Gastrocnemius medialis (tissue), 4 donors: ENCODE results near the gene WNT9B. TPM values are rescaled to one million over a fixed set of nuclear protein-coding genes. Genes with fewer than 3 reads are reported as not detected.
"Not testable (repeated sequence)": the region's sequence is repeated elsewhere in the genome, so short reads cannot be mapped to it uniquely, and the experiment has no call there.

Source experiments
- ATAC-seq, 2 donors: fragments of 150-250 bp; one replicate each; pipeline ENCODE4 v1.9.1; 2016
- DNase-seq, 2 donors: peaks; one replicate each; pipeline ENCODE4 v3.0.0-alpha.2; 2019
- H3K27ac ChIP-seq, 4 donors: fragments of 200-600 bp; sonication (generic); 1 replicate in 1 of 4; 2 replicates in 3 of 4; pipeline ENCODE4 v1.5.1; 2016 to 2018; ENCODE audit warnings: mild to moderate bottlenecking in 2 of 4, moderate library complexity in 1 of 4
- H3K27me3 ChIP-seq, 3 donors: fragments of 200-600 bp; sonication (generic) in 2 of 3; 1 replicate in 1 of 3; 2 replicates in 2 of 3; pipeline versions ENCODE4 v1.5.1 to v1.6.0; 2016 to 2019; ENCODE audit warnings: mild to moderate bottlenecking in 1 of 3, moderate library complexity in 1 of 3
- H3K36me3 ChIP-seq, 2 donors: fragments of 200-600 bp; sonication (generic) in 1 of 2; one replicate each; pipeline ENCODE4 v1.5.1; 2017 to 2018
- H3K4me1 ChIP-seq, 2 donors: fragments of 200-600 bp; sonication (generic) in 1 of 2; one replicate each; pipeline ENCODE4 v1.5.1; 2016 to 2017; ENCODE audit warnings: mild to moderate bottlenecking in 2 of 2
- H3K4me3 ChIP-seq, 4 donors: fragments of 200-600 bp; sonication (generic) in 3 of 4; 1 replicate in 1 of 4; 2 replicates in 3 of 4; pipeline ENCODE4 v1.5.1; 2016 to 2019; ENCODE audit warnings: mild to moderate bottlenecking in 2 of 4
- H3K9me3 ChIP-seq, 3 donors: fragments of 200-600 bp; sonication (generic) in 2 of 3; 1 replicate in 1 of 3; 2 replicates in 2 of 3; pipeline ENCODE4 v1.5.1; 2016 to 2019
- POLR2A ChIP-seq, 2 donors: fragments of 450-650 bp; IDR thresholded peaks; one replicate each; pipeline ENCODE4 v1.6.1; 2017; ENCODE audit warnings: antibody characterized with exemption in 2 of 2, mild to moderate bottlenecking in 2 of 2, moderate library complexity in 2 of 2
- in situ Hi-C, 4 donors: fragments of 200-750 bp; cut with MboI; loops; one replicate each; pipeline versions ENCODE4 v1.15.0 to v1.8.0; 2017; ENCODE audit warnings: low sequenced_read_pairs in 4 of 4
- intact Hi-C: fragments of 100-400 bp; cut with DNase I; formaldehyde crosslinking; loops from one replicate; pipeline ENCODE4 v1.15.1; 2023; ENCODE audit warnings: low total_unique reads
- total RNA-seq, 4 donors: library from RNA; depleted of rRNA; stranded (reverse); fragments of >200 nt; gene quantifications; one replicate each; pipeline versions ENCODE4 v1.1.0 to v1.2.3, GENCODE V29; 2016
- TF ChIP-seq, protein P1 (sequence below), 5 experiments: fragments of 450-650 bp in 3 of 5; fragments of 200-600 bp in 2 of 5; sonication (generic) in 2 of 5; IDR thresholded peaks in 4 of 5; conservative IDR thresholded peaks in 1 of 5; 1 replicate in 4 of 5; 2 replicates in 1 of 5; pipeline ENCODE4 v1.5.1; 2016 to 2019; ENCODE audit warnings: antibody characterized with exemption in 5 of 5, mild to moderate bottlenecking in 3 of 5, moderate library complexity in 3 of 5

WNT9B gene
- total RNA-seq, 4 donors from 2014 or later, result 0.40 TPM; not detected in 3

DNA sequence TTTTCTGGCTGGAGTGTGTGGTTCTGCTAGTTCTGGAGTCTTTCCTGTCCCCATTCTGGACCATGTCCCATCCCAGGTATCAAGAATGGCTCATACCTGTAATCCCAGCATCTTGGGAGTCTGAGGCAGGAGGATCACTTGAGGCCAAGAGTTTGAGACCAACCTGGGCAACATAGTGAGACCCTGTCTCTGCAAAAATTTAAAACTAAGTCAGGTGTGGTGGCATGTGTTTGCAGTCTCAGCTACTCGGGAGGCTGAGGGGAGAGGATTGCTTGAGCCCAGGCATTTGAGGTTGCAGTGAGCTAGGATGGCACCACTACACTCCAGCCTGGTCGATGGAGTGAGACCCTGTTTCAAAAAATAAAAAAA, 17.6 kb upstream of the WNT9B start:
- in situ Hi-C loops, result loop anchor here in 2 of 4 donors (25.0 kb wide), 1 partner anchor 178 kb away; no protein-coding TSS in a partner anchor
- Histone ChIP-seq H3K27ac (no peak overlapping the region), H3K4me3 (no peak overlapping the region), H3K36me3 (no peaks in the 10 kb centered on the region), H3K4me1 (no peaks in the 10 kb centered on the region), H3K27me3 (peaks cover 0 to 4% (median 0%) of the 10 kb centered on the region in 3 donors), H3K9me3 (no peaks in the 10 kb centered on the region)
- intact Hi-C loops, result no loop called here
- no peak for TF ChIP-seq POLR2A (IDR thresholded peaks at IDR 0.05)
- TF ChIP-seq, protein P1, sequence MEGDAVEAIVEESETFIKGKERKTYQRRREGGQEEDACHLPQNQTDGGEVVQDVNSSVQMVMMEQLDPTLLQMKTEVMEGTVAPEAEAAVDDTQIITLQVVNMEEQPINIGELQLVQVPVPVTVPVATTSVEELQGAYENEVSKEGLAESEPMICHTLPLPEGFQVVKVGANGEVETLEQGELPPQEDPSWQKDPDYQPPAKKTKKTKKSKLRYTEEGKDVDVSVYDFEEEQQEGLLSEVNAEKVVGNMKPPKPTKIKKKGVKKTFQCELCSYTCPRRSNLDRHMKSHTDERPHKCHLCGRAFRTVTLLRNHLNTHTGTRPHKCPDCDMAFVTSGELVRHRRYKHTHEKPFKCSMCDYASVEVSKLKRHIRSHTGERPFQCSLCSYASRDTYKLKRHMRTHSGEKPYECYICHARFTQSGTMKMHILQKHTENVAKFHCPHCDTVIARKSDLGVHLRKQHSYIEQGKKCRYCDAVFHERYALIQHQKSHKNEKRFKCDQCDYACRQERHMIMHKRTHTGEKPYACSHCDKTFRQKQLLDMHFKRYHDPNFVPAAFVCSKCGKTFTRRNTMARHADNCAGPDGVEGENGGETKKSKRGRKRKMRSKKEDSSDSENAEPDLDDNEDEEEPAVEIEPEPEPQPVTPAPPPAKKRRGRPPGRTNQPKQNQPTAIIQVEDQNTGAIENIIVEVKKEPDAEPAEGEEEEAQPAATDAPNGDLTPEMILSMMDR (IDR thresholded peaks at IDR 0.05 in 4 of 5, conservative IDR thresholded peaks at IDR 0.05 in 1 of 5), result no peak
- no peak for DNase-seq
- no peak for ATAC-seq

DNA sequence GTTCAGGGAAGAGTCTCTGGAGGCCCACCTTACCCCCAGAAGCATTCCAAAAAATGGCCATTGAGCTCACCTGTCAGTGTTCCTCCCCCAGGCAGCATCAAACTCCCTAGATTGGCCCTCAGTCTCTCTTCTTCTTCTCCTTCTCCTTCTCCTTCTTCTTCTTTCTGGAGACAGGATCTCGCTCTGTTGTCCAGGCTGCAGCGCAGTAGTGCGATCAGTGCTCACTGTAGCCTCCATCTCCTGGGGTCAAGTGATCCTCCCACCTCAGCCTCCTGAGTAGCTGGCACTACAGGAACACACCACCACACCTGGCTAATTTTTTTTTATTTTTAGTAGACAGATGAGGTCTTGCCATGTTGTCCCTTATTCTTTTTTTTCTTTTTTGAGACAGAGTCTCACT, 16.5 kb upstream of the WNT9B start:
- peaks cover 0 to 4% (median 0%) of the 10 kb centered on the region in 3 donors for H3K27me3 ChIP-seq
- no peak overlapping the region for H3K4me3 ChIP-seq
- intact Hi-C loops (no loop called here), in situ Hi-C loops (loop anchor here in 2 of 4 donors (25.0 kb wide), 1 partner anchor 177 kb away; no protein-coding TSS in a partner anchor)
- H3K9me3 ChIP-seq, result no peaks in the 10 kb centered on the region
- ATAC-seq (no peak), DNase-seq (no peak)
- TF ChIP-seq POLR2A (IDR thresholded peaks at IDR 0.05), result no peak
- TF ChIP-seq, protein P1 (IDR thresholded peaks at IDR 0.05 in 4 of 5, conservative IDR thresholded peaks at IDR 0.05 in 1 of 5), result no peak
- no peaks in the 10 kb centered on the region for H3K4me1 ChIP-seq
- no peaks in the 10 kb centered on the region for H3K36me3 ChIP-seq
- H3K27ac ChIP-seq, result no peak overlapping the region

DNA sequence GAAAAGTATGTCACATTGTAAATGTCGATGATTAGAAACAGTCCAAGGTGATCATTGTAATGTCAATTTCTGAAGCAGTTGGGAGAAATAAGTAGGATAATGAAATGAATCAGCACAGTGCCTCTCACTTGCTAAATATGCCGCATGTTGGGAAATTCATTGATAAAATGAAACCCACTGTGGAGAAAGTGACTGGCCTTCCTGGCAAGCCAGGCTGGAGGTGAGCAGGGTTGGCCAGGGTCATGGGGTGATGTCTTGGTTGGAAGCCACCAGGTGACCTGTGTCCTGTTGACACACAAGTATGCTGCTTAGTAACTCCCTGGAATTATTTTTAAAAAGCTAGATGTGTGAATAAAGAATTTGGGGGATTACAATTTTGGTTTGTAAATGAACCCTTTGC, 14.9 kb upstream of the WNT9B start:
- TF ChIP-seq POLR2A (IDR thresholded peaks at IDR 0.05), result no peak
- TF ChIP-seq, protein P1 (IDR thresholded peaks at IDR 0.05 in 4 of 5, conservative IDR thresholded peaks at IDR 0.05 in 1 of 5), result no peak
- no peak overlapping the region for H3K4me3 ChIP-seq
- intact Hi-C loops, result no loop called here
- DNase-seq (no peak), ATAC-seq (no peak)
- H3K27me3 ChIP-seq, result peaks cover 7 to 12% (median 8%) of the 10 kb centered on the region in 3 donors
- no peaks in the 10 kb centered on the region for H3K9me3 ChIP-seq
- no peaks in the 10 kb centered on the region for H3K4me1 ChIP-seq
- in situ Hi-C loops, result loop anchor here in 2 of 4 donors (25.0 kb wide), 1 partner anchor 176 kb away; no protein-coding TSS in a partner anchor
- no peak overlapping the region for H3K27ac ChIP-seq
- no peaks in the 10 kb centered on the region for H3K36me3 ChIP-seq

DNA sequence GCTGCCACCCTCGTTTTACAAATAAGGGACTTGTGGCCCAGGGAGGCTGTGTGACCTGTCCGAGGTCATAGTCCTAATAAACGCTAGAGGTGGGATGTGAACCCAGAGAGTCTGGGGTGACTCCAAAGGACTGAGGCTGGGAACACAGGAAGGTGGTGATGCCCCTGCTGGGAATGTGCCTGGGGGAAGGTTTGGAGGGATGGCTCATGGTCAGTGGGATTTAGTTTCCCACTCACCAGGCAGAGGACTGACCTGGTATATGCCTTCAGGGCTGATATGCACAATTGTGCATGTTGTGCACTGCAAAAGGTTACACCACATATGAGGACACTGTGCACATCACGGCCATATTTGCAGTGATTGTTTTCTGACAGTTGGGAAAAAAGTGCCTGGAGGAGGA, 13.9 kb upstream of the WNT9B start:
- Histone ChIP-seq H3K27ac (no peak overlapping the region), H3K36me3 (no peaks in the 10 kb centered on the region), H3K4me3 (no peak overlapping the region), H3K4me1 (no peaks in the 10 kb centered on the region), H3K27me3 (peaks cover 16 to 20% (median 18%) of the 10 kb centered on the region in 3 donors), H3K9me3 (no peaks in the 10 kb centered on the region)
- in situ Hi-C loops, result loop anchor here in 2 of 4 donors (25.0 kb wide), 1 partner anchor 175 kb away; no protein-coding TSS in a partner anchor
- no peak for ATAC-seq
- DNase-seq, result no peak
- TF ChIP-seq, protein P1 (IDR thresholded peaks at IDR 0.05 in 4 of 5, conservative IDR thresholded peaks at IDR 0.05 in 1 of 5), result no peak
- no peak for TF ChIP-seq POLR2A (IDR thresholded peaks at IDR 0.05)
- intact Hi-C loops, result no loop called here

DNA sequence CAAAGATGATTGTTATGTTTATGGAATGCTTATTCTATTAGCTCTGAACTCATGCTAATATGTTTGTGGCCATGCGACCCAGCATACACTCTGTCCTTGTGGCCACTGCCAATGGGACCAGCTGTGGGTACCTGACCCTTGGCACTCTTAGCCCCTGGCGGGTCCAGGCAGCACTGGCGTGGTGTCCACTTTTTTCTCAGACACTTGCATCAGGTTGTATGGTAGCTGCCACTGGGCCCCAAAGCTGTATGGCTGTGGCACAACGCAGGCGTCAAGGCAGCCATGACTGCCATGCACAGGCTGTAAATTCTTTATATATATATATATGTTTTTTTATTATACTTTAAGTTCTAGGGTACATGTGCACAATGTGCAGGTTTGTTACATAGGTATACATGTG, 12.2 kb upstream of the WNT9B start:
- no peak overlapping the region for H3K4me3 ChIP-seq
- no peaks in the 10 kb centered on the region for H3K36me3 ChIP-seq
- intact Hi-C loops, result no loop called here
- TF ChIP-seq, protein P1 (IDR thresholded peaks at IDR 0.05 in 4 of 5, conservative IDR thresholded peaks at IDR 0.05 in 1 of 5), result no peak
- TF ChIP-seq POLR2A (IDR thresholded peaks at IDR 0.05), result no peak
- DNase-seq, result no peak
- H3K9me3 ChIP-seq, result no peaks in the 10 kb centered on the region
- H3K27ac ChIP-seq, result no peak overlapping the region
- no peak for ATAC-seq
- H3K4me1 ChIP-seq, result no peaks in the 10 kb centered on the region
- peaks cover 19 to 32% (median 24%) of the 10 kb centered on the region in 3 donors for H3K27me3 ChIP-seq
- in situ Hi-C loops, result loop anchor here in 2 of 4 donors (25.0 kb wide), 1 partner anchor 173 kb away; no protein-coding TSS in a partner anchor

DNA sequence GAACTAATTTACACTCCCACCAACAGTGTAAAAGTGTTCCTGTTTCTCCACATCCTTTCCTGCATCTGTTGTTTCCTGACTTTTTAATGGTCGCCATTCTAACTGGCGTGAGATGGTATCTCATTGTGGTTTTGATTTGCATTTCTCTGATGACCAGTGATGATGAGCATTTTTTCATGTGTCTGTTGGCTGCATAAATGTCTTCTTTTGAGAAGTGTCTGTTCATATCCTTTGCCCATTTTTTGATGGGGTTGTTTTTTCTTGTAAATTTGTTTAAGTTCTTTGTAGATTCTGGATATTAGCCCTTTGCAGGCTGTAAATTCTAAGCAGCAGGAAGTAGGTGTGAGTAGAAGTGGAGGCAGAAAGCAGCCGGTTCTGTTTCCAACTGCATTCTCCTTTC, 10.8 kb upstream of the WNT9B start:
- H3K4me1 ChIP-seq, H3K9me3 ChIP-seq, H3K36me3 ChIP-seq, ATAC-seq, intact Hi-C loops, H3K27ac ChIP-seq, H3K4me3 ChIP-seq, DNase-seq: not testable (repeated sequence)
- H3K27me3 ChIP-seq, result peaks cover 19 to 32% (median 30%) of the 10 kb centered on the region in 3 donors
- in situ Hi-C loops, result loop anchor here in 2 of 4 donors (25.0 kb wide), 1 partner anchor 172 kb away; no protein-coding TSS in a partner anchor
